Activated naive CD4-positive, alpha-beta T cell treated with anti-CD3 and anti-CD28 coated beads, Interleukin-2, amount 50 U/mL, for 16 hours (primary cell): ENCODE data around the gene H19.

ENCODE experiments used
- DNase-seq: peaks from one replicate; pipeline ENCODE4 v3.0.0-alpha.2; 2020

Gene H19

GRCh38 chr11:1982873-1983600 lies 14.6 kb downstream of the H19 start:
- DNase-seq, result no peak

GRCh38 chr11:1979607-1980006 lies 18.0 kb downstream of the H19 start:
- no peak for DNase-seq

- DNase-seq, result no peak
Measured at GRCh38 chr11:1978720-1979473, 18.7 kb downstream of the H19 start.

GRCh38 chr11:1975185-1975584 lies 22.5 kb downstream of the H19 start:
- DNase-seq, result no peak

- no peak for DNase-seq
Measured at GRCh38 chr11:1970956-1971355, 26.7 kb downstream of the H19 start.

- DNase-seq, result no peak
Measured at GRCh38 chr11:1969776-1970175, 27.9 kb downstream of the H19 start.

GRCh38 chr11:1969035-1969434 lies 28.6 kb downstream of the H19 start:
- DNase-seq, result no peak

- DNase-seq, result no peak
Measured at GRCh38 chr11:1968454-1969002, 29.1 kb downstream of the H19 start.

- DNase-seq, result no peak
Measured at GRCh38 chr11:1967641-1968225, 29.9 kb downstream of the H19 start.

- no peak for DNase-seq
Measured at GRCh38 chr11:1966531-1966930, 31.1 kb downstream of the H19 start.

- DNase-seq, result no peak
Measured at GRCh38 chr11:1964955-1965354, 32.7 kb downstream of the H19 start.

GRCh38 chr11:1964348-1964747 lies 33.3 kb downstream of the H19 start:
- DNase-seq, result no peak

- DNase-seq, result no peak
Measured at GRCh38 chr11:1963864-1964263, 33.8 kb downstream of the H19 start.

- DNase-seq, result no peak
Measured at GRCh38 chr11:1959786-1960185, 37.9 kb downstream of the H19 start.

GRCh38 chr11:1958367-1958766 lies 39.3 kb downstream of the H19 start:
- DNase-seq, result no peak

- DNase-seq, result no peak
Measured at GRCh38 chr11:1953489-1954266, 44.0 kb downstream of the H19 start.

GRCh38 chr11:1952806-1953482 lies 44.7 kb downstream of the H19 start:
- DNase-seq, result no peak

GRCh38 chr11:1949922-1950321 lies 47.7 kb downstream of the H19 start:
- no peak for DNase-seq

- DNase-seq, result no peak
Measured at GRCh38 chr11:1949302-1949701, 48.3 kb downstream of the H19 start.

GRCh38 chr11:1948389-1948788 lies 49.3 kb downstream of the H19 start:
- DNase-seq, result no peak

GRCh38 chr11:1947592-1948237 lies 49.9 kb downstream of the H19 start:
- no peak for DNase-seq
